Measurements from ENCODE around the gene PPP1R12B.

- no peak for TF ChIP-seq POLR2A (IDR thresholded peaks at IDR 0.05)
- no peak for TF ChIP-seq CTCF (IDR thresholded peaks at IDR 0.05)
- no peak for TF ChIP-seq EP300 (IDR thresholded peaks at IDR 0.05)
Observed at GRCh38 chr1:202615501-202616354, 267.2 kb downstream of the PPP1R12B start.

Measured in ovary (tissue), 3 donors.